Spleen (tissue), 7 donors: ENCODE data around the gene HOXB5.

Experiments used
- CTCF ChIP-seq, 11 experiments: fragments of 200-600 bp in 7 of 11; fragments of 450-650 bp in 4 of 11; sonication (generic) in 4 of 11; IDR thresholded peaks in 8 of 11; conservative IDR thresholded peaks in 3 of 11; 1 replicate in 7 of 11; 2 replicates in 4 of 11; pipeline versions ENCODE4 v1.4.0 to v1.8.0; 2016 to 2021; ENCODE audit warnings: antibody characterized with exemption in 11 of 11, inconsistent platforms in 4 of 11, mild to moderate bottlenecking in 1 of 11
- POLR2A ChIP-seq, 3 donors: fragments of 450-650 bp; IDR thresholded peaks; one replicate each; pipeline ENCODE4 v1.5.1; 2017; ENCODE audit warnings: antibody characterized with exemption in 3 of 3, mild to moderate bottlenecking in 1 of 3
- donor health status: DM: no; HTN: no; CAD: no; lungs with moderate emphysema.
- donor health status: DM: no; HTN: no; CAD: no.
- donor health status: DM: no; HTN: no; CAD: no.

DNA sequence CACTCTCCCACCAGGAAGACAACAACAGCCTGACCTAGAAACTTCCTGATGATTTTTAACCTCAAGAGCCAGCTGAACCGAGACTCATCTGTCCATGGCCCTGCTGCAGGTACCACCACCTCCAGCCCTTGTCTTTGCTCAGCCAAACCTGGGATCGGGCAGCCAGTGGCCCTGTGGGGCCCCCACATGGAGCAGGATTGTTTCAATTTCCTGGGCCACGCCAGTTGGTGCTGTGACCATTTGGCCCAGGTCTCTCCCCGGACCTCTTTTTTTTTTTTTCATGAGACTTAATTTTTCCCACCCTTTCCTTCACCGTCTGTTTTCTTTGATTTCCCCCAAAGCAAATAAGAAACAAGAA is 40.4 kb downstream of the HOXB5 start:
- TF ChIP-seq POLR2A (IDR thresholded peaks at IDR 0.05): no peak
- no peak for TF ChIP-seq CTCF (IDR thresholded peaks at IDR 0.05 in 8 of 11, conservative IDR thresholded peaks at IDR 0.05 in 3 of 11)
